Activated CD4-positive, alpha-beta T cell treated with anti-CD3 and anti-CD28 coated beads, Interleukin-2, amount 10 ng/mL, durations not matched to agents 7 days and 5 days (primary cell): ENCODE results near the gene GNLY. TPM values are rescaled to one million over a fixed set of nuclear protein-coding genes. Genes with fewer than 3 reads are reported as not detected.

Experiments used
- CTCF ChIA-PET: fragments of 350-600 bp; sonication (Branson Sonifier 250); formaldehyde crosslinking; loops from one replicate; lab custom pipeline; 2021; ENCODE audit warnings: antibody characterized with exemption; lab: Charles Lee
- POLR2A ChIA-PET: fragments of 350-600 bp; sonication (Branson Sonifier 250); formaldehyde crosslinking; loops from one replicate; lab custom pipeline; 2021; ENCODE audit warnings: antibody characterized with exemption; lab: Charles Lee
- DNase-seq: peaks from one replicate; pipeline ENCODE4 v3.0.0-alpha.2; 2020
- H3K27ac Mint-ChIP-seq: one replicate; pipeline ENCODE4 v1.8.0; 2021; ENCODE audit warnings: mild to moderate bottlenecking, moderate library complexity, mixed read lengths
- H3K27me3 Mint-ChIP-seq: one replicate; pipeline ENCODE4 v1.8.0; 2021; ENCODE audit warnings: mixed read lengths
- H3K36me3 Mint-ChIP-seq: one replicate; pipeline ENCODE4 v1.8.0; 2021; ENCODE audit warnings: low read depth, mixed read lengths
- H3K4me1 Mint-ChIP-seq: one replicate; pipeline ENCODE4 v1.8.0; 2021; ENCODE audit warnings: mixed read lengths
- H3K4me3 Mint-ChIP-seq: one replicate; pipeline ENCODE4 v1.8.0; 2021; ENCODE audit warnings: mild to moderate bottlenecking, moderate library complexity, mixed read lengths
- H3K9me3 Mint-ChIP-seq: one replicate; pipeline ENCODE4 v1.8.0; 2021; ENCODE audit warnings: mixed read lengths
- total RNA-seq, 2 experiments: library from RNA; stranded (reverse); gene quantifications; one replicate each; pipeline ENCODE4 v1.2.3, GENCODE V29; 2021

Gene GNLY
- total RNA-seq, 2 experiments from 2014 or later: 72.9 to 75.5 TPM

DNA sequence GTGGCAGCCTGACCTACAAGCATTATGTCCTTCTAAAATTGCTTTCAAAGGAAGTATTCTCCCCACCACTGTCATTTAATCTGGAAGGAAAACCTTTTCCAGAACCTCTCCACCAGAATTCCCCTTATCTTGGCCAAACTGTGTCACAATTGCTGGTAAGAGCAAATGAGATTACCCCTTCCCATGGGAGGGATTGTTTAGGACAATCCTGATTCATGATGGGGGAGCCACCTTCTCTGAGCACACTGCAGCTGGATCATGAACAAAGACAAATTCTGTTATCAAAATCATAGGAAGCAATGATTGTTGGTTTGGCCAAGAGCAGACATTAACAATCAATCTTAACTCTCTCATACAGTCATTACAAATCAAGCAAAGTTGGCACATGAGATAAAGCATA lies 41.5 kb downstream of the GNLY start:
- CTCF ChIA-PET: interaction anchor here (0.8 to 3.4 kb wide), 3 partner anchors 14 to 79 kb away, joined by 3 to 10 read pairs (median 4); no protein-coding TSS in a partner anchor
- peaks cover 34% of the 10 kb centered on the region for H3K27me3 Mint-ChIP-seq
- no peaks in the 10 kb centered on the region for H3K4me1 Mint-ChIP-seq
- no peak overlapping the region for H3K27ac Mint-ChIP-seq
- DNase-seq: no peak
- H3K4me3 Mint-ChIP-seq: no peak overlapping the region
- no peaks in the 10 kb centered on the region for H3K9me3 Mint-ChIP-seq
- POLR2A ChIA-PET: no interaction called here
- H3K36me3 Mint-ChIP-seq: no peaks in the 10 kb centered on the region

DNA sequence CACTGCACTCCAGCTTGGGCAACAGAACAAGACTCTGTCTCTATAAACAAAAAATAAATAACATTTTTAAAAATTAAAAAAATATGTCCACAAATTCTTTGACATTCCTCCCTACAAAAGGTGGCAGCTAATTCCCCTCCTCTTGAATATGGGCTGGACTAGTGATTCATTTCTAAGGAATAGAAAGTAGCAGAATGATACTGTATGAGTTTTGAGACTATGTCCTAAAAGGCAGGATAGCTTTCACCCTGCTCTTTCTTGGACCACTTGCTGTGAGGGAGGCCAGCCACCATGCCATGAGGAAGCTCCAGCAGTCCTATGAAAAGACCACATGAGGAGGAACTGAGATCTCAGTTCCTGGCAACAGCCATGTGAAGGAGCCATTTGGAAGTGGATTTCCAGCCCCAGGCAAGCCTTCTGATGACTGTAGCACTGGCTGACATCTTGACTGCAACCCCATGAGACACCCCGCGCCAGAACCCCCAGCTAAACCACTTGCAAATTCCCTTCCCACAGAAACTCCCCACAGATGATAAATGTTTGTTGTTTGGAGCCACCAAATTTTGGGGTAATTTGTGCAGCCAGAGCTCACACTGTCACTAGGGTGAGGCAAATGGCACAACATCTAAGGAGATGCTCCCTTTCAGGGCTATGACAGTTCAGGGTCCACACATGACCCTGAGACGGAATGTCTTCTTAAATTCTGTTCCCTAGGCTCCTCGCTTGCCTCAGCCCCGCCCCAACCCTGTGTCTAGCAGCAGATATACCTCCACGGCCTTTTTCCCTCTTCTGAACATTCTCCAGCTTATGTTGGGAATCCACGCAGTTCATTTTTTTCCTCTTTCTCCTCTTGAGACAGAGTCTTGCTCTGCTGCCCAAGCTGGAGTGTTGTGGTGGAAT lies 42.5 kb downstream of the GNLY start:
- no peak overlapping the region for H3K4me3 Mint-ChIP-seq
- no peak for DNase-seq
- H3K27me3 Mint-ChIP-seq: peaks cover 39% of the 10 kb centered on the region
- no peaks in the 10 kb centered on the region for H3K4me1 Mint-ChIP-seq
- no peaks in the 10 kb centered on the region for H3K9me3 Mint-ChIP-seq
- H3K36me3 Mint-ChIP-seq: no peaks in the 10 kb centered on the region
- no peak overlapping the region for H3K27ac Mint-ChIP-seq
- POLR2A ChIA-PET: no interaction called here
- CTCF ChIA-PET: interaction anchor here (0.6 to 1.5 kb wide), 6 partner anchors 8 to 86 kb away, joined by 3 to 9 read pairs (median 4); no protein-coding TSS in a partner anchor

DNA sequence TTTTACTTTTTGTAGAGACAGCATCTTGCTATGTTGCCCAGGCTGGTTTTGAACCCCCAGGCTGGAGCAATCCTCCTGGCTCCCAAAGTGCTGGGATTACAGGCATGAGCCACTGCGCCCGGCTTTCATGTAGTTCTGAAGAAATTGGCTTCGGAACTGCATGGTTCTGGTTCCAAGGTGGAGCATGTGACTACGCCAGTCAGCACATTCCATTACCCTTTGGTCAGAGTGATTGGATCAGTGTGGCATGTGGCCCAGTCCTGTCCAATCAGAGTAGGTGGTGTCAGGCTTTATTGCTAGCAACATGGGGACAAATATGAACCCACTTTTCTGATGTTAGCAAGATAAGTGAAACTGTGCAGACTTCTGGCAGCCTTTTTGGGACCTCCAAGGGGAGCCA lies 43.3 kb downstream of the GNLY start:
- Mint-ChIP-seq H3K4me3 (no peak overlapping the region), H3K27me3 (peaks cover 45% of the 10 kb centered on the region), H3K36me3 (no peaks in the 10 kb centered on the region), H3K4me1 (no peaks in the 10 kb centered on the region), H3K27ac (no peak overlapping the region), H3K9me3 (no peaks in the 10 kb centered on the region)
- CTCF ChIA-PET: interaction anchor here (0.6 to 1.5 kb wide), 4 partner anchors 9 to 663 kb away, joined by 3 to 9 read pairs (median 5); no protein-coding TSS in a partner anchor
- POLR2A ChIA-PET: no interaction called here
- DNase-seq: no peak

DNA sequence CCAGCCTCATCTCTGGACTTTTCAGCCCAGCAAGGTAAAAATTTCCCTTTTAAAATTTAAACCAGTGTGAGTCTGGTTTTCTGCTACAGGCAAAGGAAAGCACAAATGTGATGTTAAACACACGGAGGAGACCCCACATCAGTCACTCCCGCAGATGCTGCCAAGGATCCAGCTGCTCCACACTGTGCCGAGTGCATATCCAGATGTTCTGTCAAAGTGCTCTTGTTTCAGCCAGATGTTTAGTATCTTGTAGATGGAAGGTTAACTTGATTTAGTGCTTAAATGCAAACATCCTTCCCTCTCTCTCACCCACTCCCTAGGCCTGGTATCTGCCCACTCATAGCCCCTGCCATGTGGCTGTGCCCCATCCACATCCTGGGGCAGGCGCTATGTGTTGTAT lies 43.8 kb downstream of the GNLY start:
- no peaks in the 10 kb centered on the region for H3K4me1 Mint-ChIP-seq
- peaks cover 49% of the 10 kb centered on the region for H3K27me3 Mint-ChIP-seq
- no peaks in the 10 kb centered on the region for H3K9me3 Mint-ChIP-seq
- no peaks in the 10 kb centered on the region for H3K36me3 Mint-ChIP-seq
- no peak overlapping the region for H3K27ac Mint-ChIP-seq
- DNase-seq: no peak
- ChIA-PET CTCF (interaction anchor here (0.6 to 1.5 kb wide), 3 partner anchors 9 to 663 kb away, joined by 3 to 9 read pairs (median 5); no protein-coding TSS in a partner anchor), POLR2A (no interaction called here)
- H3K4me3 Mint-ChIP-seq: no peak overlapping the region

DNA sequence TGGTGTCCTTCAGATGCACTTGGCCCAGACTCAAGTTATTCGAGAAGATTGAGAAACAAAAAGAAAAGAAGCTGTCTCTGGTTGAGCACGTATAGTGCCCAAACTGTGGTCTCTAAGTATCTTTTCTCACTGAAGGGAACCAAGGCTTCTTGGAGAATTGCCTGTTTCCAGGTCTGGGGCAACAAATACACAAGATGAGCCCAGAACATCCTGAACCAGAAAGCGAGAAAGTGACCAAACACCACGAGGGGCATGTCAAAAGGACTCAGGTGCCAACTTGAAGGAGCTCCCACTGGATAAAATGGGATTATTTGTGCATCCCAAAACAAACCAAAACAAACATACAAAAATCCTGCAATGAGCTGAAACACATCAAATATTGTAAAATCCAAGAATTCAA lies 46.0 kb downstream of the GNLY start:
- H3K4me1 Mint-ChIP-seq: no peaks in the 10 kb centered on the region
- POLR2A ChIA-PET: no interaction called here
- no peaks in the 10 kb centered on the region for H3K9me3 Mint-ChIP-seq

DNA sequence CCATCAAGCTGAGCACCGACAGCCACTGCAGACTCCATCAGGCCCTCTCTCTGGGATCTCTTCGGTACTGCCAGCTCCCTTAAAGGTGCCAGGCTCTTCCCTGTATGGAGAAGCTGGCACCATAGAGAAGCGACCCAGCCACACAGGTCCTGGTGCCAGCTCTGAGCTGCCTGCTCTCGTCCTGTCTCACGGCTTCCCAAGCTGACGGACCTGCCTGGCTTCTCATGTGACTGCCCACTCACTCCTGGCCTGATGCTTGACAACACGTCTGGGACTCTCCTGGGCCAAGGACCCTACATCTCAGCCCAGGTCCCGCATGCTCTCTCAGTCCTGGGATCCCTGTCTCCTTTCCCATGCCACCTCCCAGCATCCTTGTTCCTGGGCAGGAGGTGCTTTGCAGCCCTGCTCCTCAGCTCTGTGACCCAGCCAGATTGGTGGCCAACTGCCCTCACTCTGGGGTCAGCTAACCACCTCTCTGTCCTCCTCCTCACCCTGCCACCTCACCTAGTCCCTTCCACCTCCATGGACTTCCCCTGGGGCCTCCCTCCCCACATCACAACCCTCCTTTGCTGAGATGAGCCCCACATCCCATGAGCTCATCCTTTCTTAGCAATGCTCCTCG lies 47.2 kb downstream of the GNLY start:
- no peaks in the 10 kb centered on the region for H3K4me1 Mint-ChIP-seq
- H3K4me3 Mint-ChIP-seq: no peak overlapping the region
- peaks cover 58% of the 10 kb centered on the region for H3K27me3 Mint-ChIP-seq
- DNase-seq: no peak
- H3K36me3 Mint-ChIP-seq: no peaks in the 10 kb centered on the region
- POLR2A ChIA-PET: no interaction called here
- no peak overlapping the region for H3K27ac Mint-ChIP-seq
- H3K9me3 Mint-ChIP-seq: no peaks in the 10 kb centered on the region
- CTCF ChIA-PET: interaction anchor here (0.8 to 2.5 kb wide), 11 partner anchors 9 to 86 kb away, joined by 3 to 11 read pairs (median 4); partner anchors contain the start of gene ATOH8

More for the DNA sequence above, 46.0 kb downstream of the GNLY start:
- DNase-seq: no peak
- Mint-ChIP-seq H3K36me3 (no peaks in the 10 kb centered on the region), H3K4me3 (no peak overlapping the region), H3K27me3 (peaks cover 57% of the 10 kb centered on the region), H3K27ac (no peak overlapping the region)
- CTCF ChIA-PET: interaction anchor here (1.2 to 2.5 kb wide), 5 partner anchors 10 to 74 kb away, joined by 3 to 11 read pairs (median 6); partner anchors contain the start of gene ATOH8

DNA sequence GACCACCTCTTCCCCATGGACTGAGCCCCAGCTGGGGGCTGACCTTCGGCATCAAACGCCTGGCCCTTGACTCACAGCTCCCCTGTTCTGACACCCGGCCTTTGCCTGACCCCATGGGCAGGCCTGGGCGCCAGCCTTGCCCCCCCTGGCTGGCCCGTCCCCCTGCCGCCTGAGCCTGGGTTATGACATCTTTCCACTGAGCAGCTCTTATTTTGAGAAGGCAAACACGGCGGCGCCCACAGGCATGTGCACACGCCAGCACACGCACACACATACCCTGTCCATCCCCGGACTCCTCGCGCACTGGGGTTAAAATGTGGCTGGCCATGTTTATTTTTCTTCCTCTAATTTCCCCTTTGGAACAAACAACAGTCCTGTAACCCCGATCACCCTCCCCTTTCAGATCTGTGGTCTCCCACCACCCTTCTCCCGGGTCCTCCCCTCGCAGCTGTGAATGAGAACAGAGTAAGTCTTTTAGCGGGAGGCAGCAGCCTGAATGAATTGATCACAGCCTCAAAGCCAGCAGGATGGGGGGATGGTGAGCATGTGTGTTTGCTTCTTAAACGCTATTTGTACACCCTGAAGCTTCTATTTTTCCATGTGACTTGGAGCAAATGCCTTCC lies 47.8 kb downstream of the GNLY start:
- Mint-ChIP-seq H3K27me3 (peaks cover 59% of the 10 kb centered on the region), H3K27ac (no peak overlapping the region), H3K9me3 (no peaks in the 10 kb centered on the region), H3K4me3 (no peak overlapping the region), H3K4me1 (no peaks in the 10 kb centered on the region), H3K36me3 (no peaks in the 10 kb centered on the region)
- no peak for DNase-seq
- CTCF ChIA-PET: interaction anchor here (0.8 to 2.5 kb wide), 7 partner anchors 8 to 85 kb away, joined by 3 to 11 read pairs (median 4); no protein-coding TSS in a partner anchor
- POLR2A ChIA-PET: no interaction called here

DNA sequence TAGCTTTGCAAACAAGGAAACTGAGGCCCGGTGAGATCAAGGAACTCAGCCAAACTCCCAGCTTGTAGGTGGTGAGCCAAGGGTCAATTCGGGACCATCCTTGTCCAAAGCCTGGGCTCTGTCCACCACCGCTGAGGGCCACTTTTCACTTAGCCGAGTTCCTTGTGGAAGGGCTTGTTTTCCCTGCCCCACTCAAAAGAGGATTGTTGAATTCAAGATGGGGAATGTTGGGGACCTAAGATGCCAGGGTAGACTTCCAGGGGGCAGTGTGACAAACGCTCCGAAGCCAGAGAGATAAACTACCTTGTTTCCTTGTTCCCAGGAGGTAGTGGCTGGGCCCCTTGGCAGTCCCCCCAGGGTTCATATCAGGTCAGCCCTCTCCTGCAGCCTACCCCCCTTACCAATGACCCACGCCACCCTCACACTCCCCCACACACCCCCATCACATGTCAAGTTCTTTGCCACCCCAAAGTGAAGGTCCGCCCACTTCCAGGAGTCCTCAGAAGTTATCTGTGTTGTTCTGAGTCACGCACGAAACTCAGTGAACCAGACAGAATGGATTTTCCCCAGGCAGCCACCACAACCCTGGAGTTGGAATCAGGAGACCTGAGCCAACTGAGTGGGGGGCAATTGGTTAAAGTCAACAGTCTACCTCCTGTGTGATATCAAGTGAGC lies 49.3 kb downstream of the GNLY start:
- H3K4me1 Mint-ChIP-seq: no peaks in the 10 kb centered on the region
- H3K4me3 Mint-ChIP-seq: no peak overlapping the region
- POLR2A ChIA-PET: no interaction called here
- no peak overlapping the region for H3K27ac Mint-ChIP-seq
- H3K9me3 Mint-ChIP-seq: no peaks in the 10 kb centered on the region
- CTCF ChIA-PET: interaction anchor here (0.7 to 2.5 kb wide), 6 partner anchors 9 to 84 kb away, joined by 3 to 13 read pairs (median 4); no protein-coding TSS in a partner anchor
- no peak for DNase-seq
- H3K36me3 Mint-ChIP-seq: no peaks in the 10 kb centered on the region
- H3K27me3 Mint-ChIP-seq: peaks cover 70% of the 10 kb centered on the region

DNA sequence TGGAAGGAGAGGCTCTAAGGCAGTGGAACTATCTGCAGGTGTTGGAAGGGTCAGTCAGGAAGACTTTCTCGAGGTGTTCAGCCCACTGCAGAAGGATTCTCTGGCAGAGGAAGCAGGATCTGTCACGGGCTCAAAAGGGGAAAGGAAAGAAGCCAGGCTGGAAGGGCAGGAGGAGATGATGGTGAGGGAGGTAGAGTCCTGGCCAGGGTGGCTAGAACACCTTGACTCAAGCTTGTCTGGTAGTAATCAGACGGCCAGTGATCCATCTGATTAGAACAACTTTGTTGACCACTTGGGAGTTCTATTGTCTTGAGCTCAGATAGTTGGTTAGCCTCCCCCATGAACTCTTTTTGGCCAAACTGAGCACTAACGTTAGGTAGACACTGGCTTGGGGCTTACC lies 49.9 kb downstream of the GNLY start:
- CTCF ChIA-PET: interaction anchor here (1.7 to 2.5 kb wide), 2 partner anchors 15 to 19 kb away, joined by 5 to 13 read pairs; no protein-coding TSS in a partner anchor
- Mint-ChIP-seq H3K4me3 (no peak overlapping the region), H3K36me3 (no peaks in the 10 kb centered on the region), H3K9me3 (no peaks in the 10 kb centered on the region), H3K27ac (no peak overlapping the region), H3K4me1 (no peaks in the 10 kb centered on the region), H3K27me3 (peaks cover 66% of the 10 kb centered on the region)
- DNase-seq: no peak
- POLR2A ChIA-PET: no interaction called here

DNA sequence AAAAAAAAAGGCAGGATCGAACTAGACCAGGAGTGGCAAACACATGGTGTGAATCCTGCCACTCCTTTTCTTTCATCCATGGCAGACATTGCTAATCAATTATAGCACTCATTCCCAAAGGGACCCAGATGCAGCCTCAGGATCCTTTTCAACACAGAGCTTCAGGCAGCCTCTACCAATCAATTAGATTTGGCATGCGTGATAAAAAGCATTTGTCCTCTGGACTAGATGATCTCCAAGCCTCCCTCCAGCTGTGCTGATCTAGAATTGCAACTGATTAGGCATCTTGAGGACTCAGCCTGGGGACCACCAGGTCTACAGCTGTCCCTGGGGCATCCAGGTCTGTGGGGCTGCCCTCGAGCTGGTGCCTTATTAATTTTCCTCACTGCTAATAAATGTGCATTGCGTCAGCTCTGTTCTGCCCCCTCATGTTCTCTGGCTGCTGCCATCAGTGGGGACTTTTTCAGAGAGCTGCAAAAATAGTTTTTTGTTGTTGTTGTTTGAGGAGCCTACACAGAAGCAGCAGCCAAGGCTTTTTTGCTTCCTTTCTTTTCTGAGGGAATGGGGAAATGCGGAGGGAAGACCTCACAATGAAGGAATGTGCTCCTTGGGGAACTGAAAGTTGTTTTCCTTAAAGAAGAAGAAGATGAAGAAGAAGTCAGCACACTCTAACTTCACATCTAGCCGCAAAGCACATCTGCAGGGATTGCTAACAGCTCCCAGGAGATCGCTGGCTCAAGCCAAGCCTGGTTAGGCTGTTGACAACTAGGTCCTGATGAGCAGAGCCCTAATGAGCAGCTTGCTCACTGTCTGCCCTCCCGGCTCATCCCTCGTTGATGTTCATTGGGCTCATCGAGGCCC lies 50.8 kb downstream of the GNLY start:
- Mint-ChIP-seq H3K9me3 (no peaks in the 10 kb centered on the region), H3K27ac (no peak overlapping the region), H3K4me1 (no peaks in the 10 kb centered on the region), H3K4me3 (no peak overlapping the region), H3K27me3 (peaks cover 62% of the 10 kb centered on the region), H3K36me3 (no peaks in the 10 kb centered on the region)
- ChIA-PET CTCF (interaction anchor here (1.1 to 2.5 kb wide), 3 partner anchors 16 to 25 kb away, joined by 4 to 13 read pairs (median 5); no protein-coding TSS in a partner anchor), POLR2A (no interaction called here)
- DNase-seq: no peak

DNA sequence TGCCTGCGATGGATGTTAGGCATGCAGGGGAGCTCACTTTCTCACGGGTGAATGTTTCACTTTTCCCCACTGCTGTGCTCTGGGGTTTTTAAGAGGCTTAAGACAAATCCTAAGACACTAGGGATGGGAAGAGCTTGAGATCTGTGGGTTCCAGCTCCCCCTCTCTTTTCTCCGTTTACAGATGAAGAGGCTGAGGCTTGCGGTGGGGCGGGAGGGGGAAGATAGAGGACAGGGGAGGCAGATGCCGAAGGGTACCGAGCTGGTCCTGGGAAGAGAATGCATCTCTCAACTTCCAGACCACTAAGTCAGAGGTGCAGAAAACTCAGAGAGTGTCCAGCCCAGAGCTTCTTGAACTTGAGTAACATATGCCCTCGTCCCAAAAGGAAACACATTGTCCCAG lies 51.5 kb downstream of the GNLY start:
- H3K27ac Mint-ChIP-seq: no peak overlapping the region
- H3K4me3 Mint-ChIP-seq: no peak overlapping the region
- H3K27me3 Mint-ChIP-seq: peaks cover 66% of the 10 kb centered on the region
- DNase-seq: no peak
- no peaks in the 10 kb centered on the region for H3K4me1 Mint-ChIP-seq
- no peaks in the 10 kb centered on the region for H3K9me3 Mint-ChIP-seq
- CTCF ChIA-PET: interaction anchor here (1.1 to 2.5 kb wide), 3 partner anchors 16 to 24 kb away, joined by 4 to 13 read pairs (median 5); no protein-coding TSS in a partner anchor
- POLR2A ChIA-PET: no interaction called here
- H3K36me3 Mint-ChIP-seq: no peaks in the 10 kb centered on the region
